Right lobe of liver (tissue), 6 donors: ENCODE results near the gene SPATS2. TPM values are rescaled to one million over a fixed set of nuclear protein-coding genes. Genes with fewer than 3 reads are reported as not detected.
"Not testable (repeated sequence)": the region's sequence is repeated elsewhere in the genome, so short reads cannot be mapped to it uniquely, and the experiment has no call there.

Experiments
- ATAC-seq, 4 donors: fragments of 200-7000 bp; cut with Tn5 transposase; one replicate each; pipeline ENCODE4 v1.9.1; 2020; ENCODE audit warnings: mild to moderate bottlenecking in 4 of 4, moderate library complexity in 4 of 4
- DNase-seq, 3 donors: peaks; one replicate each; pipeline ENCODE4 v3.0.0-alpha.2; 2020
- H3K27ac ChIP-seq, 3 donors: fragments of 200-600 bp; one replicate each; pipeline ENCODE4 v1.8.0; 2022
- H3K27me3 ChIP-seq, 2 donors: fragments of 200-600 bp; one replicate each; pipeline ENCODE4 v1.8.0; 2022
- H3K36me3 ChIP-seq, 4 donors: fragments of 200-600 bp; sonication (generic) in 1 of 4; one replicate each; pipeline versions ENCODE4 v1.5.1 to v1.8.0; 2017 to 2022; ENCODE audit warnings: control low read depth in 1 of 4
- H3K4me1 ChIP-seq, 4 donors: fragments of 200-600 bp; sonication (generic) in 1 of 4; one replicate each; pipeline versions ENCODE4 v1.5.1 to v1.8.0; 2017 to 2022; ENCODE audit warnings: control low read depth in 1 of 4
- H3K4me3 ChIP-seq, 3 donors: fragments of 200-600 bp; one replicate each; pipeline ENCODE4 v1.8.0; 2022
- H3K9me3 ChIP-seq, 4 donors: fragments of 200-600 bp; sonication (generic) in 1 of 4; one replicate each; pipeline versions ENCODE4 v1.5.1 to v1.8.0; 2017 to 2022; ENCODE audit warnings: control low read depth in 1 of 4
- POLR2A ChIP-seq: fragments of 450-650 bp; IDR thresholded peaks from one replicate; pipeline ENCODE4 v1.6.1; 2017; ENCODE audit warnings: antibody characterized with exemption, mild to moderate bottlenecking
- WGBS: methylation state at CpG from one replicate; pipeline ENCODE4 v1.1.6; 2018; ENCODE audit warnings: low coverage, low lambda C conversion rate; ENCODE audit not compliant: insufficient coverage; ENCODE audit errors: missing lambda C conversion rate; 5-methylcytosine and 5-hydroxymethylcytosine counted together
- intact Hi-C, 2 donors: fragments of 100-400 bp; cut with DNase I; formaldehyde crosslinking; loops; one replicate each; pipeline versions ENCODE4 v1.11.2 to v1.14.1; 2022
- total RNA-seq, 6 experiments: library from RNA; depleted of rRNA in 2 of 6; stranded (reverse); fragments of >200 nt in 2 of 6; fragmentation: NEBNext Ultra II Directional in 3 of 6; extraction: Animal tissue kit (Norgen Biotek cat#: 25700) in 3 of 6; gene quantifications; one replicate each; pipeline versions ENCODE4 v1.1.0 to v1.2.4, GENCODE V29; 2016 to 2023
- TF ChIP-seq, protein P1 (sequence below), 4 donors: fragments of 200-600 bp in 3 of 4; fragments of 450-650 bp in 1 of 4; IDR thresholded peaks; one replicate each; pipeline versions ENCODE4 v1.5.1 to v1.8.0; 2016 to 2022; ENCODE audit warnings: antibody characterized with exemption in 4 of 4, mild to moderate bottlenecking in 2 of 4
- donor health status: DM: no; HTN: yes; CAD: no.
- donor health status: DM: no; HTN: no; CAD: no.
- donor health status: DM: no; HTN: no; CAD: no.
- donor health status: DM: no; HTN: yes; CAD: no.
- donor health status: DM: no; HTN: yes; CAD: no.

Gene SPATS2
- total RNA-seq, 6 experiments from 2014 or later: 3.2 to 6.1 (median 4.4) TPM

- Histone ChIP-seq H3K4me1 (no peaks in the 10 kb centered on the region), H3K9me3 (no peaks in the 10 kb centered on the region), H3K4me3 (no peak overlapping the region), H3K27ac (no peak overlapping the region), H3K27me3 (no peaks in the 10 kb centered on the region), H3K36me3 (peaks cover 0 to 10% (median 4%) of the 10 kb centered on the region in 4 donors)
- DNase-seq (no peak), ATAC-seq (no peak)
- TF ChIP-seq, protein P1, sequence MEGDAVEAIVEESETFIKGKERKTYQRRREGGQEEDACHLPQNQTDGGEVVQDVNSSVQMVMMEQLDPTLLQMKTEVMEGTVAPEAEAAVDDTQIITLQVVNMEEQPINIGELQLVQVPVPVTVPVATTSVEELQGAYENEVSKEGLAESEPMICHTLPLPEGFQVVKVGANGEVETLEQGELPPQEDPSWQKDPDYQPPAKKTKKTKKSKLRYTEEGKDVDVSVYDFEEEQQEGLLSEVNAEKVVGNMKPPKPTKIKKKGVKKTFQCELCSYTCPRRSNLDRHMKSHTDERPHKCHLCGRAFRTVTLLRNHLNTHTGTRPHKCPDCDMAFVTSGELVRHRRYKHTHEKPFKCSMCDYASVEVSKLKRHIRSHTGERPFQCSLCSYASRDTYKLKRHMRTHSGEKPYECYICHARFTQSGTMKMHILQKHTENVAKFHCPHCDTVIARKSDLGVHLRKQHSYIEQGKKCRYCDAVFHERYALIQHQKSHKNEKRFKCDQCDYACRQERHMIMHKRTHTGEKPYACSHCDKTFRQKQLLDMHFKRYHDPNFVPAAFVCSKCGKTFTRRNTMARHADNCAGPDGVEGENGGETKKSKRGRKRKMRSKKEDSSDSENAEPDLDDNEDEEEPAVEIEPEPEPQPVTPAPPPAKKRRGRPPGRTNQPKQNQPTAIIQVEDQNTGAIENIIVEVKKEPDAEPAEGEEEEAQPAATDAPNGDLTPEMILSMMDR (IDR thresholded peaks at IDR 0.05): no peak
- TF ChIP-seq POLR2A: no peak
- WGBS: 100% methylated on average over 5 of the region's 7 CpGs
- intact Hi-C loops: no loop called here
Measured at GRCh38 chr12:49527361-49528130, 160.3 kb downstream of the SPATS2 start.

DNA sequence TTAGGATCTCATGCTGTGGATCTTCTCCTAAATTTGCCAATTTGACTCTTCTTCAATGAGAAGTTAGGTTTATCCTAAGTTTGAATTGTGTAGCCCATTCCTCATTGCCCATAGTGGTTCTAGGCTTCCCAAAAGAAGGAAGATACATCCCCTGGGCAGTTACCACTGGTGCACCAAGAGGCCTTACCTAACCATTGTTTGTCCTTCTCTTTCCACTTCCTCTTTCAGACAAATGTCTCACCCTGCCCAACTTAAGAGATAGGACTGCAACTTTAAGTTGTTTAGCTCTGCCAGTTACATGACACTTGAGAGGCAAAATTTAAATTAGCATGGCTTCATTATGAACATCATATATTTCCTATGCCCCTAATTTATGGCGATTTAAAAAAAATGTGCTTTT lies 162.2 kb downstream of the SPATS2 start:
- no peak for ATAC-seq
- DNase-seq: no peak

GRCh38 chr12:49531745-49532144 lies 164.5 kb downstream of the SPATS2 start:
- no peak overlapping the region for H3K27ac ChIP-seq
- no peak for TF ChIP-seq POLR2A
- TF ChIP-seq, protein P1 (IDR thresholded peaks at IDR 0.05): no peak
- DNase-seq (no peak), ATAC-seq (no peak)
- H3K4me3 ChIP-seq: no peak overlapping the region
- H3K27me3 ChIP-seq: no peaks in the 10 kb centered on the region
- intact Hi-C loops: no loop called here
- H3K9me3 ChIP-seq: no peaks in the 10 kb centered on the region
- 73% methylated on average over 2 of the region's 2 CpGs for WGBS
- peaks cover 0 to 5% (median 0%) of the 10 kb centered on the region in 4 donors for H3K36me3 ChIP-seq
- H3K4me1 ChIP-seq: no peaks in the 10 kb centered on the region

More for the DNA sequence above, 162.2 kb downstream of the SPATS2 start:
- Histone ChIP-seq H3K27me3 (no peaks in the 10 kb centered on the region), H3K4me3 (no peak overlapping the region), H3K9me3 (no peaks in the 10 kb centered on the region), H3K4me1 (no peaks in the 10 kb centered on the region), H3K36me3 (peaks cover 0 to 10% (median 4%) of the 10 kb centered on the region in 4 donors), H3K27ac (no peak overlapping the region)
- intact Hi-C loops: no loop called here
- WGBS: 94% methylated on average over 1 of the region's 1 CpG
- no peak for TF ChIP-seq POLR2A
- TF ChIP-seq, protein P1 (IDR thresholded peaks at IDR 0.05): no peak

GRCh38 chr12:49533331-49533730 lies 166.1 kb downstream of the SPATS2 start:
- H3K27me3 ChIP-seq: peaks cover 0 to 6% of the 10 kb centered on the region in 2 donors
- H3K4me3 ChIP-seq: no peak overlapping the region
- peaks cover 0 to 11% (median 0%) of the 10 kb centered on the region in 4 donors for H3K4me1 ChIP-seq
- H3K27ac ChIP-seq: no peak overlapping the region
- TF ChIP-seq, protein P1 (IDR thresholded peaks at IDR 0.05): no peak
- TF ChIP-seq POLR2A: no peak
- WGBS: 88% methylated on average over 9 of the region's 10 CpGs
- intact Hi-C loops: no loop called here
- no peaks in the 10 kb centered on the region for H3K36me3 ChIP-seq
- H3K9me3 ChIP-seq: no peaks in the 10 kb centered on the region
- ATAC-seq (no peak), DNase-seq (peak in 1 of 3 donors; percentile 33)

- H3K27ac ChIP-seq, H3K4me3 ChIP-seq, H3K36me3 ChIP-seq, intact Hi-C loops, ATAC-seq, H3K9me3 ChIP-seq, DNase-seq: not testable (repeated sequence)
- Histone ChIP-seq H3K4me1 (peaks cover 0 to 15% (median 0%) of the 10 kb centered on the region in 4 donors), H3K27me3 (peaks cover 0 to 11% of the 10 kb centered on the region in 2 donors)
- no CpG with 5 or more reads among the region's 5 CpGs for WGBS
Measured at GRCh38 chr12:49534122-49534521, 166.9 kb downstream of the SPATS2 start.
